Testis (tissue), 3 donors: Measurements from ENCODE around the gene MMS19. TPM values are rescaled to one million over a fixed set of nuclear protein-coding genes. Genes with fewer than 3 reads are reported as not detected.
A peak's percentile ranks its signal among the peaks of the same experiment; 100 is the strongest.

ENCODE experiments used
- DNase-seq: peaks from one replicate; pipeline ENCODE4 v3.0.0-alpha.2; 2019
- H3K27ac ChIP-seq, 2 donors: fragments of 200-600 bp; sonication (generic); one replicate each; pipeline ENCODE4 v1.5.1; 2019
- H3K27me3 ChIP-seq: fragments of 200-600 bp; sonication (generic); one replicate; pipeline ENCODE4 v1.5.1; 2019
- H3K36me3 ChIP-seq: fragments of 200-600 bp; sonication (generic); one replicate; pipeline ENCODE4 v1.5.1; 2017; ENCODE audit warnings: low read depth; ENCODE audit errors: missing control alignments
- H3K4me1 ChIP-seq: fragments of 200-600 bp; sonication (generic); one replicate; pipeline ENCODE4 v1.5.1; 2019
- H3K4me3 ChIP-seq, 2 donors: fragments of 200-600 bp; sonication (generic); one replicate each; pipeline ENCODE4 v1.5.1; 2017 to 2019
- H3K9me3 ChIP-seq: fragments of 200-600 bp; sonication (generic); one replicate; pipeline ENCODE4 v1.5.1; 2017
- POLR2A ChIP-seq: fragments of 450-650 bp; IDR thresholded peaks from one replicate; pipeline ENCODE4 v1.6.1; 2017; ENCODE audit warnings: antibody characterized with exemption, mild to moderate bottlenecking, moderate library complexity
- WGBS, 2 donors: methylation state at CpG; one replicate each; pipeline ENCODE4 v1.1.5; 2018; 5-methylcytosine and 5-hydroxymethylcytosine counted together
- intact Hi-C: fragments of 100-400 bp; cut with DNase I; formaldehyde crosslinking; loops from one replicate; pipeline ENCODE4 v1.15.1; 2023; ENCODE audit warnings: low total_unique reads
- polyA plus RNA-seq: library from polyadenylated mRNA; stranded (reverse); fragments of 350-450 nt; fragmentation: Illumina TruSeq; extraction: RNeasy Lipid Tissue Mini Kit (QIAGEN cat#74804); gene quantifications from one replicate; pipeline ENCODE4 v1.2.3, GENCODE V29; 2014; ENCODE audit warnings: low read depth, low replicate concordance; ENCODE audit not compliant: insufficient read depth
- total RNA-seq, 2 donors: library from RNA; depleted of rRNA; stranded (reverse); fragments of >200 nt; gene quantifications; one replicate each; pipeline ENCODE4 v1.2.3, GENCODE V29; 2016
- TF ChIP-seq, protein P1 (sequence below), 3 experiments: fragments of 450-650 bp in 2 of 3; fragments of 200-600 bp in 1 of 3; sonication (generic) in 1 of 3; IDR thresholded peaks; one replicate each; pipeline ENCODE4 v1.5.1; 2016 to 2019; ENCODE audit warnings: antibody characterized with exemption in 3 of 3, mild to moderate bottlenecking in 2 of 3, moderate library complexity in 1 of 3

The MMS19 gene
- total and polyA plus RNA-seq, 3 donors from 2014 or later: 109 to 253 (median 206) TPM

DNA sequence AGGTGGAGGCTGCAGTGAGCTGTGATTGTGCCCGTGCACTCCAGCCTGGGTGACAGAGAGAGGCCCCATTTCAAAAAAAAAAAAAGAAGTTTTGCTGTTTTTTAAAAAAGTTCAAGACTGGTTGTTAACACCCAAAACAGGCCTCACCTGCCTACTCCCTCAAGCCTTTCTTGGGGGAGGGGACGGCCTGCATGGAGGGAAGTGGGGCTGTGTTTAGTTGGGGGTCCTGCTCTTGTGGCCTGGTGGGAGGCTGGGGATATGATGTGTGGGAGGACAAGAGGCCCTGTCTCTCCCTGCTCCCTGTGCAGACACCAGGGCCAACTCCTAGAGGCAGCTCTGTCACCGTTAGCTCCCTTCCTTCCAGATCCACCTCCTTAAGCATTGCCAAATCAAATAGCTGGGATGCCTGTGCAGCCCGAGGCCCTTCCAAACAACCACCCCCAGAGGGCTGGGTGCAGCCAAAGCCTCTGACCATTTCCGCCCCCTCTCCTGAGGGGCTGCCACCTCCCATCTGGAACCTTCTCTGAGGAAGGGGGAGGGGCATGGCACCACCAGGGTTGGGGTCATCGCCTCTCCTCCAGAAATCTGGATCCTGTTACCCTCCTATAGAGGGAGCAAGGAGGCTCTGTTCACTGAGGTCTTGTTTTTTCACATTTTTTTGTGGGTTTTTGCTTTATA is 41.4 kb upstream of the MMS19 start:
- intact Hi-C loops: loop anchor here (10.0 kb wide), 1 partner anchor 75 kb away; no protein-coding TSS in a partner anchor
- H3K4me1 ChIP-seq: peaks cover 47% of the 10 kb centered on the region
- H3K4me3 ChIP-seq: no peak overlapping the region
- TF ChIP-seq POLR2A: no peak
- TF ChIP-seq, protein P1, sequence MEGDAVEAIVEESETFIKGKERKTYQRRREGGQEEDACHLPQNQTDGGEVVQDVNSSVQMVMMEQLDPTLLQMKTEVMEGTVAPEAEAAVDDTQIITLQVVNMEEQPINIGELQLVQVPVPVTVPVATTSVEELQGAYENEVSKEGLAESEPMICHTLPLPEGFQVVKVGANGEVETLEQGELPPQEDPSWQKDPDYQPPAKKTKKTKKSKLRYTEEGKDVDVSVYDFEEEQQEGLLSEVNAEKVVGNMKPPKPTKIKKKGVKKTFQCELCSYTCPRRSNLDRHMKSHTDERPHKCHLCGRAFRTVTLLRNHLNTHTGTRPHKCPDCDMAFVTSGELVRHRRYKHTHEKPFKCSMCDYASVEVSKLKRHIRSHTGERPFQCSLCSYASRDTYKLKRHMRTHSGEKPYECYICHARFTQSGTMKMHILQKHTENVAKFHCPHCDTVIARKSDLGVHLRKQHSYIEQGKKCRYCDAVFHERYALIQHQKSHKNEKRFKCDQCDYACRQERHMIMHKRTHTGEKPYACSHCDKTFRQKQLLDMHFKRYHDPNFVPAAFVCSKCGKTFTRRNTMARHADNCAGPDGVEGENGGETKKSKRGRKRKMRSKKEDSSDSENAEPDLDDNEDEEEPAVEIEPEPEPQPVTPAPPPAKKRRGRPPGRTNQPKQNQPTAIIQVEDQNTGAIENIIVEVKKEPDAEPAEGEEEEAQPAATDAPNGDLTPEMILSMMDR (IDR thresholded peaks at IDR 0.05): peak in 2 of 3 experiments; percentile 12 to 14
- no peaks in the 10 kb centered on the region for H3K9me3 ChIP-seq
- H3K36me3 ChIP-seq: no peaks in the 10 kb centered on the region
- DNase-seq: no peak
- peak overlapping the region; percentile 39 to 91 for H3K27ac ChIP-seq
- H3K27me3 ChIP-seq: no peaks in the 10 kb centered on the region
- WGBS, 2 donors: 28 to 38% methylated on average over 5 to 6 of the region's 6 CpGs

DNA sequence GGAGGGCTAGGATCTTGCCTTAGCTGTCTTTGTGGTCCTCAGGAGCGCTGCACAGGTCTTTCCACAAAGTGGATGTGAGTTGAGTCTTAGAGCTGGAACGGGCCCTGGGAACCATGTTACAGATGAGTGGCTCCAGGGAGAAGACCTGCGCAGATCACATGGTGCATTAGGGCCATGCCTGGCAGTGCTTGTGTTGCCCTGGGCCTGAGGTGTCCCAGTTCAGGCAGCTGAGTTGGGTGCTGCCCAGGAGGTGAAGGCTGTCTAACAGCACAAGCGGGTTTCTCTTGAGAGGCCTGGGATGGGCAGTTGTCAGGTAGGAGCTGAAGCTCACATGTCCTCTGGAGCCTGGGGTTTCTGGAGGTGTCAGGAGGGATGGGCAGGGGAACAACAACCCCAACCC is 40.6 kb upstream of the MMS19 start:
- peaks cover 44% of the 10 kb centered on the region for H3K4me1 ChIP-seq
- H3K27ac ChIP-seq: peak overlapping the region in 1 of 2 donors; percentile 91
- no peaks in the 10 kb centered on the region for H3K36me3 ChIP-seq
- DNase-seq: no peak
- no peak for TF ChIP-seq POLR2A
- TF ChIP-seq, protein P1 (IDR thresholded peaks at IDR 0.05): no peak
- H3K4me3 ChIP-seq: no peak overlapping the region
- no peaks in the 10 kb centered on the region for H3K9me3 ChIP-seq
- intact Hi-C loops: no loop called here
- WGBS, 2 donors: 92 to 94% methylated on average over 4 of the region's 4 CpGs
- no peaks in the 10 kb centered on the region for H3K27me3 ChIP-seq

DNA sequence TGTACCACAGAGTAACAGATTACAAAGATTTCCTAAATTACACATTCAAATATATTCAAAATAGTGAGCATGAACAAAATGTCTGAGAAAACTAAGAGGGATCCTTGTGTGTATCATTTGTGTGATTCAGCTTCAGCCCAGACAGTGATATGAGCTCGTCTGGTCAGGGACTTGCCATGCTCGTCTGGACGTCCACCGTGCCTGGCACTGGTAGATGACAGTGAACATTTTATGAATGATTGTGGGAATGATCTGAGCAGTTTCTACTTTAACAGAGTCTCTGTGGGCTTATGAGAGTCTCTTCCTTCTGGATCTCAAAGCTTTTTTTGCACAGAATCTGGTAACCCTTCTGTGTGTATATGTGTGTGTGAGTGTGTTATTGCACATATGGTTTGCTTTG is 40.2 kb upstream of the MMS19 start:
- Histone ChIP-seq H3K27ac (peak overlapping the region in 1 of 2 donors; percentile 91), H3K9me3 (no peaks in the 10 kb centered on the region), H3K4me3 (no peak overlapping the region), H3K27me3 (no peaks in the 10 kb centered on the region), H3K4me1 (peaks cover 44% of the 10 kb centered on the region), H3K36me3 (no peaks in the 10 kb centered on the region)
- no peak for DNase-seq
- TF ChIP-seq POLR2A: no peak
- TF ChIP-seq, protein P1 (IDR thresholded peaks at IDR 0.05): no peak
- intact Hi-C loops: no loop called here
- 47% methylated on average over 4 of the region's 4 CpGs for WGBS, 2 donors

DNA sequence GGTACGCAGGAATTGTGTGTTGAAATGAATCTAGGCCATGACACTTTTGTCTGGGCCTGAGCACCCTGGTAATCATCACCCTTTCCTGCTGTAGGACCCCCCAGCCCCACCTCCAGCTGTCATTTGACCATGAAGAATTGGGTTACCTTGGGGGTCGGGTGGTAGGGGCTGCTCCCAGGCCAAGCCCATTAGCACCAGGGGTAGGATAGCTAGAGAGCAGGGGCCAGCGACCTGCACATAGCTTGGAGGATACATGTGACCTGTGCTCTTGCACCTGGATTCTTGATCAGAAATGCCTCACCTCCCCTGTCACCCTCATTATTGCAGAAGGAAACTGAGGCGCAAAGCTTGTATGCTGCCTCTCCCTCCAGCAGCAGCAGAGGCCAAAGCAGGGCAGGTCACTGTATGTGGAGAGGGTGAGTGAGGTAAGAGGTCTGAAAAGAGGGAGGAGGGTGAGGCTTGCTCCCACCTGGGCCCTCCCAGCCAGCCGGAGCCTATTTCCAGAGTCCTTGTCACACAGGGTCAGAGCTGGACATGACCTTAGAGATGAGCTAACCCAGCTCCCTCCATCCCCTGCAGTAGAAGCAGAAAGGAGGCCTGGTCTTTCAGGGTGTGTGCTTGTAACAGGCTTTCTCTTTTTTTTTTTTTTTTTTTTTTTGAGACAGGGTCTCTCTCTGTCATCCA is 39.1 kb upstream of the MMS19 start:
- intact Hi-C loops: no loop called here
- Histone ChIP-seq H3K27me3 (no peaks in the 10 kb centered on the region), H3K27ac (no peak overlapping the region), H3K9me3 (no peaks in the 10 kb centered on the region), H3K36me3 (no peaks in the 10 kb centered on the region), H3K4me1 (peaks cover 36% of the 10 kb centered on the region), H3K4me3 (no peak overlapping the region)
- 90 to 94% methylated on average over 2 to 5 of the region's 5 CpGs for WGBS, 2 donors
- DNase-seq: no peak
- TF ChIP-seq, protein P1 (IDR thresholded peaks at IDR 0.05): no peak
- no peak for TF ChIP-seq POLR2A
